ENCODE data around the gene SULT1E1.
"Not testable (repeated sequence)": the region's sequence is repeated elsewhere in the genome, so short reads cannot be mapped to it uniquely, and the experiment has no call there.

The SULT1E1 gene

GRCh38 chr4:69832326-69833030 is 27.5 kb downstream of the SULT1E1 start:
- no peak for DNase-seq (ENCODE audit: extremely low read depth, low read depth)
- TF ChIP-seq CTCF (IDR thresholded peaks at IDR 0.05; ENCODE audit: low read depth, low read length), result no peak

GRCh38 chr4:69831646-69832325 is 28.2 kb downstream of the SULT1E1 start:
- TF ChIP-seq CTCF (IDR thresholded peaks at IDR 0.05; ENCODE audit: low read depth, low read length), result no peak
- no peak for DNase-seq (ENCODE audit: extremely low read depth, low read depth)

DNA sequence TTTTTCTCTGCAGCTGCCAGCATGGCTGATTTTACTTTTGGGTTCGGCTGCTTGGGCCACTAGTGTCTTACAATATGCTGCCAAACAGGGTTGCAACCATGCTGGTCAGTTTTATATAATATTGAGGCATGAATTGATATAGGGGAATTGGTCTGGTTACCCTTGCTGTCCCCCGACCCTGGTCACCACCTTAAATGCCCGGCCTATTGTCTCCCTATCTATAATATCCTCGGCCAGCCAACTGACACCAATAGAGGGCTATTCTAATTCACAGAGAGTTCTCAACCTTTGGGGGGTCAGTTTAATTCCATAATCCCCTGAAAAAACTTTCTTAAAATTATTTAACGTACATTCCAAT is 28.7 kb downstream of the SULT1E1 start:
- DNase-seq (ENCODE audit: extremely low read depth, low read depth), result no peak

DNA sequence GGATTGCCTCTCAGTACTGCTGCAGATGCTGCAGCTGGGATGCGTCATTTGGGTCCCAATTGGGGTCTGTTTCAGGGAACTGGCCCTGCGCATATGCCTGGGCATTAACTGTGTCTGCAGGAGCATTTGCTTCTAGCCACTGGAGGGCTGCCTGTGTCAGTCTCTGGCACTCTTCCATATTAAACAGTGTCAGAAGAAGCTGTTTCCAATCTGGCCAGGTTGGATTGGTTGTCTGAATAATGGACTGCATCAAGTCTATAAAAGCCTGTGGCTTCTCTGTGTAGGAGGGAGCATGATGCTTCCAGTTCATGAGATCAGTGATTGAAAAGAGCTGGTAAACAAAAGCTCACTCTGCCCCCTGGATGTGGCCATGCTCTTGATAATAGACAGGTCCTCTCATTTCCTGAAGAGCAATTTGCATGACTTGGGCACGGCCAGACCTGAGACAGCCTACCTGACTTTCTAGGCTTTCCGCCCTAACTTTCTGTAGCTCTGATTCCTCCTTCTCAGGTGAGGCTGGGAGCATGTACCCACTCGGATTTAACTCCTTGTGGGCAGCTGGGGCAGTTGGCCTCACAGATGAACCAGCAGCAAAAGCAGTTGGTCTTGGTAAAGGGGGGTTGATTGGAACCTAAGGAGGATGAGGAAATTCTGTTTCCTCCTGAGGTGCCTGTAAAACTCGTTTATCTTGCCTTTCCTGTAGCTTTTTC is 29.2 kb downstream of the SULT1E1 start:
- DNase-seq (ENCODE audit: extremely low read depth, low read depth), result no peak

More for the DNA sequence above, 28.7 kb downstream of the SULT1E1 start:
- TF ChIP-seq CTCF (IDR thresholded peaks at IDR 0.05; ENCODE audit: low read depth, low read length), result no peak

GRCh38 chr4:69830192-69830559 is 29.8 kb downstream of the SULT1E1 start:
- no peak for DNase-seq (ENCODE audit: extremely low read depth, low read depth)
- TF ChIP-seq CTCF (IDR thresholded peaks at IDR 0.05; ENCODE audit: low read depth, low read length), result no peak

More for the DNA sequence above, 29.2 kb downstream of the SULT1E1 start:
- TF ChIP-seq CTCF (IDR thresholded peaks at IDR 0.05; ENCODE audit: low read depth, low read length), result no peak

DNA sequence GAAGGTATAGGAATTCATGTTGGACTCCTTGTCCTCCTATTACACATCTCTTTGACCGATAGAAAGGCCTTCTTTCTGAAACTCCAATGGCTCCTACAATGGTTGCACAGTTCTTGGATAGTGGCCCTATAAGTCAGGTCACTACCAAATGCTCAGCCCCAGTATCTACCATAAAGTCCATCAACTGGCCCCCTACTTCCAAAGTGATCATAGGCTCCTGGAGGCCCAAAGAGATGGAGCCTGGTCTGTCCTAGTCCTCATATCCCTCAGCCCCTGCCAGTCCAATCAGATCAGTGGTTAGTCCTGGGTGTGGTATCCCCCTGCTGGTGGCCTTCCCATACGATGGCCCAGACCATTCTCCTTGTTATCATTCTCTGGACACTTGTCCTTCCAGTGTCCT is 30.3 kb downstream of the SULT1E1 start:
- no peak for TF ChIP-seq CTCF (IDR thresholded peaks at IDR 0.05; ENCODE audit: low read depth, low read length)
- DNase-seq (ENCODE audit: extremely low read depth, low read depth), result no peak

DNA sequence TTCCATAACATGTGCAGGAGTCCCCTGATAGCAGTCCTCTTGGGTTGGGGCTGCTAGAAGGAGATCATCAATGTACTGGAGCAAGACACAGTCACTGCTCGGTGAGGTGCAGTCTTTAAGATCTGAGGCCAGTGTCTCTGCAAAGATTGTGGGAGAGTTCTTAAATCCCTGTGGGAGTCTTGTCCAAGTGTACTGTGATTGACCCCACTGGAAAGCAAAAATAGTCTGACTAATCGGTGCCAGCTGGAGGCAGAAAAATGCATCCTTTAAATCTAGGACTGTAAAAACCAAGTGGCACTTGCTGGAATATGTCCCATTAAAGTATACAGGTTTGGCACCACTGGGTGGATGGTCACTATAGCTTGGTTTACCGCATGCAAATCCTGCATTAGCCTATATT is 31.1 kb downstream of the SULT1E1 start:
- TF ChIP-seq CTCF (IDR thresholded peaks at IDR 0.05; ENCODE audit: low read depth, low read length), result no peak

DNA sequence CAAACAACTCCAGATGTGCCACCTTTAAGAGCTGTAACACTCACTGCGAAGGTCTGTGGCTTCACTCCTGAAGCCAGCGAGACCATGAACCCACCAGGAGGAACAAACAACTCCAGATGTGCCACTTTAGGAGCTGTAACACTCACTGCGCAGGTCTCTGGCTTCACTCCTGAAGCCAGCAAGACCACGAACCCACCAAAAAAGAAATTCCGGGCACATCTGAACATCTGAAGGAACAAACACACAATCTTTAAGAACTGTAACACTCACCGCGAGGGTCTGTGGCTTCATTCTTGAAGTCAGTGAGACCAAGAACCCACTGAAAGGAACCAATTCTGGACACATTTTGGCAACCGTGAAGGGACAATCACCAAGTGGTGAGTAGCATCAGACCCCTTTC is 34.9 kb downstream of the SULT1E1 start:
- not testable (repeated sequence) for DNase-seq (ENCODE audit: extremely low read depth, low read depth)

More for the DNA sequence above, 31.1 kb downstream of the SULT1E1 start:
- DNase-seq (ENCODE audit: extremely low read depth, low read depth), result no peak

Data from AG09319 (cell line).